ENCODE results near the gene FOXP1.

The FOXP1 gene

DNA sequence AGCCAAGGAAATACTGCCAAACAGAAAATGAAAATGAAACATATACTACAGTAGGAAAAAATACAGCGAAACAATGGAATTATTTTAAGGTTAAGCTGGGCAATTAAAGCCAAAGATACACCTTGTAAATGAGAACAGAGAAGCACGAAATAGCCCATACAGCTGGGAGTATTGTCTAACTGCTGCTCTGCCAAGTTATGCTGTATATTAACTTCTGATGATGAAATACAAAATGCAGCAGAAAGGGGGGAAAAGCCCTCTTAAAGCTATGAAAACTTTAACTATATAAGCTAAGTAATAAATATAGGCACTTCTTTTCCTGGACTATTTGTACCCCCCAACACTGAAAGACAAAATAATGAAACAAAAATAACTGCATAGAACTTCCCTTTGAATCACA lies 449.0 kb downstream of the FOXP1 start:
- no peak for DNase-seq (ENCODE audit: low read depth in 2 of 2, low spot score in 1 of 2)

- DNase-seq (ENCODE audit: low read depth in 2 of 2, low spot score in 1 of 2): no peak
Measured at GRCh38 chr3:71133865-71134264, 449.7 kb downstream of the FOXP1 start.

- no peak for DNase-seq (ENCODE audit: low read depth in 2 of 2, low spot score in 1 of 2)
Measured at GRCh38 chr3:71132995-71133730, 450.4 kb downstream of the FOXP1 start.

GRCh38 chr3:71131375-71132314 lies 451.9 kb downstream of the FOXP1 start:
- no peak for DNase-seq (ENCODE audit: low read depth in 2 of 2, low spot score in 1 of 2)

DNA sequence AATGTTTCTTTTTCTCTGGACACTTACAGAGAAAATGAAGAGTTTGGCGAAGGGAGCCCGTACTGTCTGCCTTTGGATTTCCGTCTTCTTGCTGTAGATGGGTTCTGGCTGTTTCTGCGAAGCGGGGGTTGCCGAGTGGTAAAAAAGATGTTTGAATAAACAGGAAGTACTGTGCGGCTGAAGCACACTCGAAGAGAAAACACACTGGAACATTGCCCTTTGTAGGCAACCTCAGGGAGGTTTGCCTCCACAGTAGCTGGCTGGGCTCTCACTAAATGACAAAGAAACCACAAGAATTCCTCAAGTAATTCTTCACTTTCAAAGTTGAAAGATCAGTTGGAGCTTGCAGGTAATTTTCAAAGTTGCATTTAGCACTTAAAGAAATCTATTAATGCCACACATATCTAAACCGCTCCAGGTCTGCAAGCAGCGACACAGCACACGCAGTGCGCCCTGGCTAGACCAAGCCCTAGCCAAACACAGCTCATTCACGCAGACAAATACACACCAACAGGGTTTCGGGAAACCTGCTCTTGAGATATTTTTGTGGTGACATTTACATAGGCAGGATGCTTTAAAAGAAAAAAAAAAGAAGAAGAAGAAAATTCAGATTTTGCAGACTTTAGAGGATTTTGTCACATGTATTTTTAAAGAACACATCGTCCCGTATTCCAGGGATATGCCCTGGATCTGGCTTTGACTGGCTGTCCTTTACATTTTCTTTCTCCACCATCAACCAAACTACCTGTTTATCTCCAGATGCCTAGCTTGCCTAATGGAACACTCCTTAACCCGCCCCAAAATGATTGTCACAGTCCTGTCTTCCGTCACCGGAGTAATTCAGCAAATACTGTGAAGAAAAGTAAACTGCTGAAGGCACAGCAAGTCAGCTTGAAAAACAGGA lies 452.8 kb downstream of the FOXP1 start:
- DNase-seq (ENCODE audit: low read depth in 2 of 2, low spot score in 1 of 2): peak; percentile 33 to 53

- DNase-seq (ENCODE audit: low read depth in 2 of 2, low spot score in 1 of 2): no peak
Measured at GRCh38 chr3:71129611-71130431, 453.7 kb downstream of the FOXP1 start.

GRCh38 chr3:71128961-71129360 lies 454.6 kb downstream of the FOXP1 start:
- peak in 1 of 2 donors; percentile 13 for DNase-seq (ENCODE audit: low read depth in 2 of 2, low spot score in 1 of 2)

DNA sequence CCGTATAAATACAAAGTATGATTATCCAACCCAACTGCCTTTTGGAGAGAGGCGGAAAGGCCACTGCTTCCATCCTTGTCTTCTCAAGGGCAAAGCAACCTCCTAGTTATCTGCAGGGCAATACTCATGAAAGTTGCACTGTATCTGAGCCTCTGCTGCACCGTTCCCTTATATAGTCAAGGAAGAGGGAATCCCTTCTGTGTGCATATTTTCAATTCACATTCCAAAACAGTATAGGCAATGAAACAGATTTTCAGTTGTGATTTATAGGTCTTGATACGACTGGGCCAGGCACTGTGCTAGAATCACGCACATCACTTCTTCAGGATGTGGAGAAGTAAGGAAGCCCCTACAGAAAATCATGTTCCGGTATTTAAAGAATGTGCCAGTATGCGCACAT lies 455.7 kb downstream of the FOXP1 start:
- DNase-seq (ENCODE audit: low read depth in 2 of 2, low spot score in 1 of 2): no peak

DNA sequence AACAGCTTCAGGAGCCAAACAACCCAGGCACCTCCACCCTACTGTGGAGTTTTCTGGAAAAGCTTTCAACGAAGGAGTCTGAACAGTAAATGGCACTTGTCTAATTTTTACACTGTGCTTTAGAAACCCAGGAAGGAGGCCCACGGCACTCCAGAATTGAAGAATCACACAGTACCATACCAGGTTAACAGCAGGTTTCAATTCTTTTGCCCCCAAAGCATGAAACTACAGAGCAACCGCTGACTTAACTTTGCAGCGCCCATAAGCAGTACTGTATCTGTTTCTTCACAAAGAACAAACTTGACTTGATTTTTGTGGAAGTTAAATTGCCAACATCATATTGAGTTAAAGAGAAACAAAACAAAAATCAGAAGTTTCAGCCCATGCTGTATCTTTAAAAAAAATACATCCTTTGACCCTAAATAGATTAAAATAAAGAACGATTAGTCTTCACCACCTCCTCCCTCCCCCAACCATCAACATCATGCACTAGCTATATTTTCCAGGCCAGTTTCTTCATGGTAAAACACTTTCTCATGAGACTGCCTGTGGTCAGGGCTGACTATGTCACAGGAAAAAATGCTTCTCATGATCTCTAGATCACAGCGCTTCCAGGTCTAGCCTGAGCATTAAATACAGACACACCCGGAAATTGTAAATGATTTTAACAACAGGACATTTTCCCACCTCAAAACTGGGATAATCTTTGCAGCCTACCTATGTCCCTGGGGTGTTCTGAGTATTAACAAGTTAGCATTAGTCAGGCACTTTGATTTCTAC lies 456.3 kb downstream of the FOXP1 start:
- DNase-seq (ENCODE audit: low read depth in 2 of 2, low spot score in 1 of 2): peak; percentile 21 to 30

- no peak for DNase-seq (ENCODE audit: low read depth in 2 of 2, low spot score in 1 of 2)
Measured at GRCh38 chr3:71125738-71126137, 457.8 kb downstream of the FOXP1 start.

DNA sequence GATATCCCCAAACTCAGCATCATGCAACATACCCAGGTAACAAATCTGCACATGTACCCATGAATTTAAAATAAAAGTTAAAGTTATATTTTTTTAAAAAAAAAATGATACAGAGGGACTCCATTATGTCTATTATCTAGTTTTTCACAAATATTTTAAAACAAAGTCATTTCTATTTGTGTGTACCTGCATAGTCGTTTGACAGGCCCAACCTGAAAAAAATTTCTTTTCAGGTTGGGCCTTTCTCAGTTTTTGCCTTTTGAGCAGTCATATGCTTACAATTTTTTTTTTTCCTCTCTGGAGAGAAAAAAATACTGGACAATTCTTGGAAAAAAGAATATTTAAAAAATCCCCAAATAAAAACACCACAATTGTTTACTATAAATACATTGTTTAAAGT lies 459.5 kb downstream of the FOXP1 start:
- DNase-seq (ENCODE audit: low read depth in 2 of 2, low spot score in 1 of 2): no peak

GRCh38 chr3:71122641-71123040 lies 460.9 kb downstream of the FOXP1 start:
- DNase-seq (ENCODE audit: low read depth in 2 of 2, low spot score in 1 of 2): no peak

DNA sequence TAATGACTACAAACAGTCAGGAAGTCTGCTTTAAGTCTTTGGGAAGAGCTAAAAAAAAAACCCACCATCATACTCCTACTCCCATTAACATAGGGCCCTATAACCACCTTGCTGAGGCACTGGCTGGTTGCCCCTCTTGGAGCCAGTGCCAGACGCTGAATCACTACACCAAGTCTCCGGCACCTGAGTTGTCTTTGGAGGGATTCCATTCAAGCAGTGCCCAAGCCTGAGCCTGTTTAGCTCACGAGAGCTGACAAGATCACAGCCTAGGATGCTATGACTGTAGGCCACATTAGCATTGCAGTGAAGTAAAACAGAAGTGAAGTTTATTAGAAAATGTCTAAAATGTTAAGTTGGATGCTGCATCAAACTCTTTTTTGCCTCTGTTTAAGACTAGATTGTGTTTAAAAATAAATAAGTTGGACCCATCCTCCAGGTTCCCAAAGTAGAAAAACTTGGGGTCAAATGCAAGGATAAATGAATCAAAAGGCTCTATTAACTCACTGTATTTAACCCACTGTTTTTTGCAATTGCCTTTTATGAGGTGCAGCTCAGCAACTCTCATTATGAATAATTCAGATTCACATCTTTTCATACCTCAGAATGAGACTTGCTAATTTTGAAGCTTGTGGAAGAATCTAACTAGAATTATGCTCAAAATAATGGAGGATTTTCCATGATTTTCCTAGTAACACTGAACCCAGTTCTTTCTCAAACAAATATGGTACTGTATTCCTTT lies 461.9 kb downstream of the FOXP1 start:
- no peak for DNase-seq (ENCODE audit: low read depth in 2 of 2, low spot score in 1 of 2)

DNA sequence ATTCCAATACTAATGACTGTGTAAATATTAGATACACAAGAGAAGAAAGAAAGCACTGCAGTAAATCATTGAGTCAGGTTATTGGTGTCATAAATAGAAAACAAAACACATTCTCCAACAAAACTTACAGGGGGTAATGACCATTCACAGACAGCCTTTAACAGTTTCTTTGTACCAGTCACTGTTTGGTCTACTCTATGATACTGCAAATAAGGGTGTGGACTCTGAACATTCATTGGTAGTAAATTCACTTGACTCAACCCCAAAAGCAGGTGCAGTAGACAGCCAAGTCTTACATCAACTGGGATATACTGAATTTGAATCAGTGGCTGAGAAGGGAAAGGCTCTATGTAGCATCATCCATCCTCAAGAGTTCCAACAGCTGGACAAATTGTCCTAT lies 463.5 kb downstream of the FOXP1 start:
- DNase-seq (ENCODE audit: low read depth in 2 of 2, low spot score in 1 of 2): no peak

- DNase-seq (ENCODE audit: low read depth in 2 of 2, low spot score in 1 of 2): no peak
Measured at GRCh38 chr3:71119171-71119570, 464.4 kb downstream of the FOXP1 start.

DNA sequence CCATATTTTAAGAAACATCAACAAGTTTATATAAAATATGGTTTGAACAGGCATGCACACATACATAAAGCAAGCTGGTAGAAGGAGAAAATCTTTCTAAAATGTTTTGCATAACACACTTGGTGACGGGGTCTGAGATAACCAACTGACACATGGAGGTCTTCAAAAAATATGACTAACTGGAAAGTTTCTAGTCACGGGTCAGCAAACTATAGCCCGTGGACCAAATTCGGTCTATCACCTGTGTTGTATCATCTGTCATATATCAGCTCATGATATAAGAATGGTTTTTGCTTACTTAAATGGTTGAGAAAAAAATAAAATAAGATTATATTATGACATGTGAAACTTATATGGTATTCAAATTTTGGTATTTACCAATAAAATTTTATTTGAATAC lies 465.1 kb downstream of the FOXP1 start:
- DNase-seq (ENCODE audit: low read depth in 2 of 2, low spot score in 1 of 2): no peak

GRCh38 chr3:71117572-71118247 lies 465.8 kb downstream of the FOXP1 start:
- DNase-seq (ENCODE audit: low read depth in 2 of 2, low spot score in 1 of 2): no peak

GRCh38 chr3:71114610-71115009 lies 468.9 kb downstream of the FOXP1 start:
- DNase-seq (ENCODE audit: low read depth in 2 of 2, low spot score in 1 of 2): no peak

All from stimulated activated CD8-positive, alpha-beta memory T cell treated with anti-CD3 and anti-CD28 coated beads, Interleukin-4, amount 100 ng/mL, for 4 hours (primary cell).